GM18511 (cell line): ENCODE results near the gene DIDO1.
A peak's percentile ranks its signal among the peaks of the same experiment; 100 is the strongest.
"Not testable (repeated sequence)": the region's sequence is repeated elsewhere in the genome, so short reads cannot be mapped to it uniquely, and the experiment has no call there.

ENCODE experiments used
- ATAC-seq: cut with Tn5 transposase; IDR thresholded peaks from one replicate; pipeline ENCODE4 v1.9.1; 2021; ENCODE audit warnings: mild to moderate bottlenecking, moderate library complexity; ENCODE audit not compliant: unreplicated experiment

The DIDO1 gene

DNA sequence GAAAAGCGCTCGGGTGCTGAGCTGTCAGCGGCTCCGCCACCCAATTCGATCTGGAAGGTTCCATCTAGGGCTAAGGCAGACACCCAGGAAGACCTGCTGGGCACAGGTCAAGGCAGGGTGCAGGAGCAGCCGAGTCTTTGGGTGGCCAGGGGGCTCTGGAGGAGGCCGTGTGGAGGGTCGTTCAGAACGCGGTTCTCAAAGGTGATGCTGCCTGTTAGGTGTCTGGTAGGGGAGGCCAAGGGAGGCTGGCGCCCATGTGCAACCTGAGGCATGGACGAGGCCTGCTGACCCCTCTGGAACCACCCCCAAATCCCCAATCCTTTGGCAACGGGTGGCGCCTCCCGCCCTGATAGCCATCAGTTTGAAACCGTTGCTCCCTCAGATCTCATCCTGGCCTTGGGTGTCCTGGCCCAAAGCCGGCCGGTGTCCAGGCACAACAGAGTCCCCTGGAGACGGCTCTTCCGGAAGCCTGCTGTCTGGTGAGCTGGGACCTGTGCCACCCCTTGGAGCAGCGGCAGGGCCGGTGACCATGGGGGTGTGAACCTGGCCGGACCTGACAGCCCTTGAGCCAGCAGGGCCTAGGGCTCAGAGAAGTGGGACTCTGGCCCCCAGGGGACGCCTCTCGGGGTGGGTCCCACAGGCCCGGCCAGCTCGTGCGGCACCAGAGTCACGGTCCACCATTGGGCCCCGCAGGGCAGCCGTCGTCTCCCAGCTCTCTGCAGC is 36.7 kb upstream of the DIDO1 start:
- no peak for ATAC-seq

- no peak for ATAC-seq
These were observed 36.0 kb upstream of the DIDO1 start for GRCh38 chr20:62962221-62962879.

DNA sequence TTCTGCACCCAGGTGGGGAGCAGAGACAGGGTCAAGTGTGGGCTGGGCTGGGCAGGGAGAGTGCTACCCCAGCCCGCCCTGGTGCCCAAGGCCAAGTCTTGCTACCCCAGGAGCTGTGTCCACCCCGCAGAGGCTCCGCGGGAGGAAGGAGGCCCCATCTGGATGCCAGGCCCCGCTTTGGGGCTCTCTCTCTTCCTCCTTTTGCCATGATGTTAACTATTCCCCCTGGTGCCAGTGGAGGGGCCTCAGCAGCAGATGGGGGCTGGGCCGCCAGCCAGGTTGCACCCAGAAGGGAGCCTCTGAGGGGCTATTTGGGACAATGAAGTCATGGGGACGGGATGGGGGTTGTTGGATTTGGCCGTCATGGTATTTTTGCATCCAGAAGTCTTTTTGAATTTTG is 35.5 kb upstream of the DIDO1 start:
- no peak for ATAC-seq

DNA sequence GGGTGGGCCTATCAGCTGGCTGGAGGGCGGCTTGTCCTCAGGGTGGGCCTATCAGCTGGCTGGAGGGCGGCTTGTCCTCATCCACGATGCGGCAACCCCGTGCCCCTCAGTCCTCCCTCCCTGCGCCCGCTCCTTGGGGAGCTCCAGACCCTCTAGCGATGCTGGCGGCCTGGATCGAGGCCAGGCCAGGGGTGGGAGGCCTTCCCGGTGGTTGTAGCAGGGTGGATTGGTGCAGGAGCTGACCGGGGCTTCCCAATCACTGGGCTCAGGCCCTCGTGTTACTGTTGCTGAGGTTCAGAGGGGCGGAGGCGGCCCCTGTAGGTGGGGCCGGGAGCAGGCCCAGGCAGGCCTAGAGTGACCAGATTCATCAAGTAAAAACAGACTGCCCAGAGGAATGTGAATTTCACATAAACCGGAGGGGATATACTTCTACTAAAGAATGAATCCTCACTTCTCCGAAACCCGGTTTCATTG is 35.0 kb upstream of the DIDO1 start:
- no peak for ATAC-seq

- not testable (repeated sequence) for ATAC-seq
These were observed 34.4 kb upstream of the DIDO1 start for GRCh38 chr20:62960446-62961309.

GRCh38 chr20:62959998-62960436 is 33.7 kb upstream of the DIDO1 start:
- ATAC-seq, result no peak

DNA sequence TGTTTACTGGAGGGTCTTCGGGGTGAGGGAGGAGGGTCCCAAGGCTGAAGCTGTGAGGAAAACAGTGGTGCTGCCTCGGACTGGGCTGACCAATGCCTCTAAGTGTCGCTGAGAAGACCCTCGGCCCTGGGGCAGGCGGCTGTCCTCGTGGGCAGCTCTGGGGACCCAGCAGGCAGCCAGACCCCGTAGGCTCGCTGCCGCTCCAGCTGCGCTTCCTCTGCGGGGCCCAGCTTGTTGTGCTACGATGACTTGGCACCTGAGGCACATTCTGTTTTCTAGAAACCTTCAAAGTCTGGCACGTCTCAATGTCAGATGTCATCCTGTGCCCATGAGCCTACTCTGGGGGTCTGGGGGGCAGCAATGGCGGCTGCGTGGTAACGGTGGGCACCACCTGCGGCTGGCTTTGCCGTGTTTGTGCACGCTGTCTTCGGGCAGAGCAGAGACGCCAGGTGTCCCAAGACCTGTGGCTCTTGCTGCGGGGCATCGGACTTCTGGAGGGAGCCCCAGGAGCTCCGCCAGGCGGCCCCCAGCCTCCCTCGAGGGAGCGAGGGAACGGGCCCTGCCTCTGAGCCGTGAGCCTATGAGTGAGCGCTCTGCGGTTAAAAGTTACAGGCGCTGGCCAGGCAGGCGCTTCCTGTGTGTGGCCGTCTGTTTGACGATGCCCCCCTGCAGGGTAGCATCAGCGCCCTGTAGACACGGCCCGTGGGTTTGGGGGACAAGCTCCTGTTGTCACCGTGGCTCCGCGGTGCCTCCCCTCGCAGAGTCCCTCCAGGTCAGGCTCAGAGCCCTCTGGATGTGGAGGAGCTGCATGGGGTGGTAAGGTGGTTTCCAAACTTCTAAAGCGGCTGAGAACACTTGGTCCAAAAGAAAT is 33.0 kb upstream of the DIDO1 start:
- ATAC-seq, result no peak

DNA sequence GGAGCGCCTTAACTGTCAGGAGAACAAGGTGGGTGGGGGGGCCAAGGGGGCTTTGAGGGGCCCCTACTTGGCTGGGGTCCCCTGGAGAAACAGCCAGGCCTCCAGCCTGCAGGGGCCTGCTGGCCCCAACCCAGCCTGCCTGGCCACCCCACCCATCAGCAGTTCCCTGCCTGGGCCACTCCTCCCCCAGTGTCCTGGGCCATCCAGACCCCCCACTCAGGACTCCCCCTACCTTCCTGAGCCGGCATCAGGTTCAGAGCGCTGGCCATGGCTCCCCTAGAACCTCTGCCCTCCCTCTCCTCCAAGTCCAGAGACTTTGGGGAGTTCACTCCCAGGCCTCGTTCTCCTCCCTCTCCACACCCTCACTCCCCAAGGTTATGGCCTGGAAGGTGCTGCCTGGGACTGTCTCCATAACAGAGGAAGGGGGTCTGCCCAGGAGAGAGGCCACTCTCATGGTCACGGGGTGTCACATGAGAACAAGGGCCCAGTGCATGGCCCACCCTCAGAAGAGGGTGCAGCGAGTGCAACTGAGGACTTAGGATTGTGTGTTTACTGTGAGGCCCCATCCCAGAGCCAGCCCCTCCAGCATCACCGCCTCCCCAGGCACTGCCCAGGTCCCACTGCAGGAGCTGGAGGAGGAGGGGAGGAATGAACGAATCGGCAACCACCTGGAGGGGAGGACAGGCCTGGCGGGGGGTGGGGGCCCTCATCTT is 32.2 kb upstream of the DIDO1 start:
- ATAC-seq, result no peak

GRCh38 chr20:62957136-62958117 is 31.1 kb upstream of the DIDO1 start:
- no peak for ATAC-seq

GRCh38 chr20:62956387-62957135 is 30.3 kb upstream of the DIDO1 start:
- no peak for ATAC-seq

DNA sequence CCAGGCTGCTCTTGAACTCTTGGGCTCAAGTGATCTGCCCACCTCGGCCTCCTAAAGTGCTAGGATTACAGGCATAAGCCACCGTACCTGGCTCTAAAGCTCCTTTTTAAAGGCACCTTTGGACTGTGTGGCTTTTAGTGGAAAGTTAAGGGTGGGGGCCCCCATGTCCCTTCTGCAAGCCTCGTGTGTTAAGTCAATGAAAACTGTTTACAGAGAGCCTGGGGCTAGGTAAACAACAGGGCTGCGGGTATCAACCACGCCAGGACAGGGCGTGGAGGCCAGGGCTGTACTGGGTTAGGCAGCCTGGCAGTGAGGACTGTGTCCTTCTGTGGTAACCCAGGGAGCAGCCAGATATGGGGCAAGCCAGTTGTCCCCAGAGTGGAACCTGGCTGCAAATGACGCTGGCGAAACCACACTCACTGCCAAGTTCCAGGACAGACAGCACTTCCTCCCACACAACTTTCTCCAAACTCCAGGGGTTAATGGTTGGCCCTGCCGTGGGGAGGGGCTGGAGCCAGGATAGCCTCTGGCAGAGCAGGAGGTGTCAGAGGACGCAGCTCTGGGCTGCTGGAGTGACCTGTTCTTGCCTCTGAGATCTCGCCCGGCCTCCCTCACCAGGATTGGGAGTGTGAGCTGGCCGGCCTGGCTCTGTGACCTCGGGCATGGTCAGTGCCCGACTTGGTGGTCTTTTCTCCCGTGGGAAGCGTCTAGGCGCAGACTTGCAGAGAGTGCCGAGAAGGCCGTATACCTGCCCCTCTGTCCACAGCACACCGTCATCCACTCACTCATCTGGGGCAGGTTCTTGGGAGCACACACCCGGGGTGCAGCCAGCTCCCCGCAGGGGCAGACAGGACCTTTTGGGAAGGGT is 29.4 kb upstream of the DIDO1 start:
- ATAC-seq, result no peak

GRCh38 chr20:62953839-62954703 is 27.8 kb upstream of the DIDO1 start:
- peak; percentile 85 for ATAC-seq

GRCh38 chr20:62952968-62953838 is 26.9 kb upstream of the DIDO1 start:
- ATAC-seq, result no peak

- peak; percentile 51 for ATAC-seq
These were observed 26.2 kb upstream of the DIDO1 start, which contains the start of gene SLC17A9 for GRCh38 chr20:62952373-62952967. Gene SLC17A9 (plus strand): TSS chr20:62952709. CDS start chr20:62952831, 122 bp downstream.
